Measurements from ENCODE around the gene EIF4B.
"Not testable (repeated sequence)": the region's sequence is repeated elsewhere in the genome, so short reads cannot be mapped to it uniquely, and the experiment has no call there.

Gene EIF4B

DNA sequence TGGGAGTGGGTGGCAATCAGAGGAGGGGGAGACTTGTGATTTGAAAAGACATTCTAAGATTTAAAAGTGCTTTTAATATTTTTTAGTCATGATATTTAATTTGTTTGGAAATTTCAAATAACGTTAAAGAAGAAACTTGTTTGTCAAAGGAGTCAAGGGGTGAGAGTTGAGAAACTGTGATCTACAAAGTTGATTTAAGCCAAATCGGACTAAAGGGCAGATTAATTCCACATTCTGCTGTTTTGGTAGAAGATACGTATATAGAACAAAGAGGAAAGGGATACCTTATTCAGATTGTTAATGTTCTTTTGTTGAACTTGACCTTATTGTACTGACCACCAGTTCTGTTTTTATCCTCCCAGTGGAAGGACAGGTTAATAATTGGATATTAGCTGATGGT is 6.7 kb downstream of the EIF4B start:
- Histone ChIP-seq H3K36me3 (peaks cover 15% of the 10 kb centered on the region), H3K27me3 (no peaks in the 10 kb centered on the region), H3K27ac (no peak overlapping the region), H3K4me1 (ENCODE audit: control insufficient read depth in 1 of 2, insufficient read depth in 1 of 2, low read depth in 1 of 2, low read length in 1 of 2) (no peaks in the 10 kb centered on the region), H3K9me3 (no peaks in the 10 kb centered on the region), H3K4me3 (ENCODE audit: low read depth in 1 of 2, low read length in 1 of 2) (no peak overlapping the region)
- TF ChIP-seq, protein P1, sequence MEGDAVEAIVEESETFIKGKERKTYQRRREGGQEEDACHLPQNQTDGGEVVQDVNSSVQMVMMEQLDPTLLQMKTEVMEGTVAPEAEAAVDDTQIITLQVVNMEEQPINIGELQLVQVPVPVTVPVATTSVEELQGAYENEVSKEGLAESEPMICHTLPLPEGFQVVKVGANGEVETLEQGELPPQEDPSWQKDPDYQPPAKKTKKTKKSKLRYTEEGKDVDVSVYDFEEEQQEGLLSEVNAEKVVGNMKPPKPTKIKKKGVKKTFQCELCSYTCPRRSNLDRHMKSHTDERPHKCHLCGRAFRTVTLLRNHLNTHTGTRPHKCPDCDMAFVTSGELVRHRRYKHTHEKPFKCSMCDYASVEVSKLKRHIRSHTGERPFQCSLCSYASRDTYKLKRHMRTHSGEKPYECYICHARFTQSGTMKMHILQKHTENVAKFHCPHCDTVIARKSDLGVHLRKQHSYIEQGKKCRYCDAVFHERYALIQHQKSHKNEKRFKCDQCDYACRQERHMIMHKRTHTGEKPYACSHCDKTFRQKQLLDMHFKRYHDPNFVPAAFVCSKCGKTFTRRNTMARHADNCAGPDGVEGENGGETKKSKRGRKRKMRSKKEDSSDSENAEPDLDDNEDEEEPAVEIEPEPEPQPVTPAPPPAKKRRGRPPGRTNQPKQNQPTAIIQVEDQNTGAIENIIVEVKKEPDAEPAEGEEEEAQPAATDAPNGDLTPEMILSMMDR (IDR thresholded peaks at IDR 0.05): no peak

DNA sequence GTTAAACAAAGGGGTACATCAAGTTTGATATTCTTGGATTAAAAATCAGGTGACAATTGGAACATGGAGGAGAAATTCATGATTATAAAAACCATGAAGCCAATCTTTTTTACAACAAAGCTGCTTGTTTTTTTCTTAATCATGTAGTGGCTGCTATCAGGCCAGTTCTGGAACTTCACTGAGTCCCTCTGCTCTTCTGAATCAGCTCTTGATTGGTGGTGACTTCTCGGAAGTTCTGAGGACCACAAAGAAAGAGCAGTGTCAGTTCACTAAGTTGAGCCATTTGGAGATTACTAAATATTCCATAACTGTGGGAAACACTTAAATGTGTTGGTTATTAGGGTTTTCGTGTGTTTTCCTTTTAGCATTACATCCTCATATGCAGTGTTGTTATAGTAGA is 8.5 kb downstream of the EIF4B start:
- TF ChIP-seq, protein P1 (IDR thresholded peaks at IDR 0.05): no peak
- H3K27me3 ChIP-seq: no peaks in the 10 kb centered on the region
- H3K27ac ChIP-seq: no peak overlapping the region
- H3K36me3 ChIP-seq: peaks cover 32% of the 10 kb centered on the region
- no peaks in the 10 kb centered on the region for H3K4me1 ChIP-seq (ENCODE audit: control insufficient read depth in 1 of 2, insufficient read depth in 1 of 2, low read depth in 1 of 2, low read length in 1 of 2)
- no peak overlapping the region for H3K4me3 ChIP-seq (ENCODE audit: low read depth in 1 of 2, low read length in 1 of 2)
- H3K9me3 ChIP-seq: no peaks in the 10 kb centered on the region

DNA sequence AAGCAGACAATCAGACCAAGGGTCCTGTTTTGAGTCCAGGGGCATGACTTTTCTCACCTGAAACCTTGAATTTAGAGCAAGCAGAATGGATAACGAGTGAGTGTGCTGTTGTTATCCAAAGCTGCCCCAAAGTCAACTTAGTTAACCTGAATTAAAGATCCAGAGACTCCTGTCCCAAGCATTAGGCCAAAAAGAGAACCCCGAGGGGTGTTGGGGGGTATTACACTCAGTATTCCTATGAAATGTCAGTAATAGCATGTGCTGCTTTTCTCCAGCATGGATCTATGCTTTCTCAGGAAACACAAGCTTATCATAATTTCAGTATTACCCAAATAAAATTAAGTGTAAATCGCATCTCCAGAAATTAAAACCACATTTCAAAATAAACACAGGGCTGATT is 19.0 kb downstream of the EIF4B start:
- no peaks in the 10 kb centered on the region for H3K4me1 ChIP-seq (ENCODE audit: control insufficient read depth in 1 of 2, insufficient read depth in 1 of 2, low read depth in 1 of 2, low read length in 1 of 2)
- H3K9me3 ChIP-seq: no peaks in the 10 kb centered on the region
- H3K4me3 ChIP-seq (ENCODE audit: low read depth in 1 of 2, low read length in 1 of 2): no peak overlapping the region
- no peaks in the 10 kb centered on the region for H3K27me3 ChIP-seq
- H3K36me3 ChIP-seq: peaks cover 94% of the 10 kb centered on the region
- H3K27ac ChIP-seq: no peak overlapping the region
- TF ChIP-seq, protein P1 (IDR thresholded peaks at IDR 0.05): no peak

DNA sequence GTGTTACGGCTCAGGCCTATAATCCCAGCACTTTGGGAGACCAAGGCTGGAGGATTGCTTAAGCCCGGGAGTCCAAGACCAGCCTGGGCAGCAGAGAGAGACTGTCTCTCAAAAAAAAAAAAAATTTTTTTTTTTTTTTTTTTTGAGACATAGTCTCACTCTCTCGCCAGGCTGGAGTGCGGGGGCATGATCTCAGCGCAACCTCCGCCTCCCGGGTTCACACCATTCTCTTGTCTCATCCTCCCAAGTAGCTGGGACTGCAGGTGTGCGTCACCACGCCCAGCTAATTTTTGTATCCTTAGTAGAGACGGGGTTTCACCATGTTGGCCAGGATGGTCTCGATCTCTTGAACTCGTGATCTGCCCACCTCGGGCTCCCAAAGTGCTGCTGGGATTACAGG is 20.8 kb downstream of the EIF4B start:
- peaks cover 94% of the 10 kb centered on the region for H3K36me3 ChIP-seq
- not testable (repeated sequence) for H3K9me3 ChIP-seq; H3K4me1 ChIP-seq (ENCODE audit: control insufficient read depth in 1 of 2, insufficient read depth in 1 of 2, low read depth in 1 of 2, low read length in 1 of 2); H3K27me3 ChIP-seq; H3K27ac ChIP-seq; H3K4me3 ChIP-seq (ENCODE audit: low read depth in 1 of 2, low read length in 1 of 2)

DNA sequence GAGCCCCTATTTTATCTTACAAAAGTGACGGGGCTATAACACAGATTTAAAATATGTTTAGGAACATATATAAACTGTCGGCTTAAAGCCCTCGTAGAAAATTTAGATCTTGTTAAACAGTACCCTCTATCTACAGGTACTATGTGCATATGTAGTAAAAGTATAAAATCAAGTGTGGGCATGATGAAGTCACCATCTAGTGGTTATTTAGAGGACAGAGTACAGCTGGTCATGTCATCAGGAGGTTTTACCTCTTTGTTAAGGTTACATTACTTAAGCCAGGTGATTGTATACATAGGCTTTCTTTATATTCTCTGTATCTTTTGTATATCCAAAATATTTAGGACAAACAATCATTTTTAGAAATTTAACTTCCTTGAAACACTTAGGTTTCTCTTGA is 25.4 kb downstream of the EIF4B start:
- TF ChIP-seq, protein P1 (IDR thresholded peaks at IDR 0.05): no peak
- peaks cover 87% of the 10 kb centered on the region for H3K36me3 ChIP-seq
- peaks cover 6 to 10% of the 10 kb centered on the region in 2 experiments for H3K4me1 ChIP-seq (ENCODE audit: control insufficient read depth in 1 of 2, insufficient read depth in 1 of 2, low read depth in 1 of 2, low read length in 1 of 2)
- no peaks in the 10 kb centered on the region for H3K9me3 ChIP-seq
- no peak overlapping the region for H3K4me3 ChIP-seq (ENCODE audit: low read depth in 1 of 2, low read length in 1 of 2)
- H3K27ac ChIP-seq: no peak overlapping the region
- H3K27me3 ChIP-seq: no peaks in the 10 kb centered on the region

DNA sequence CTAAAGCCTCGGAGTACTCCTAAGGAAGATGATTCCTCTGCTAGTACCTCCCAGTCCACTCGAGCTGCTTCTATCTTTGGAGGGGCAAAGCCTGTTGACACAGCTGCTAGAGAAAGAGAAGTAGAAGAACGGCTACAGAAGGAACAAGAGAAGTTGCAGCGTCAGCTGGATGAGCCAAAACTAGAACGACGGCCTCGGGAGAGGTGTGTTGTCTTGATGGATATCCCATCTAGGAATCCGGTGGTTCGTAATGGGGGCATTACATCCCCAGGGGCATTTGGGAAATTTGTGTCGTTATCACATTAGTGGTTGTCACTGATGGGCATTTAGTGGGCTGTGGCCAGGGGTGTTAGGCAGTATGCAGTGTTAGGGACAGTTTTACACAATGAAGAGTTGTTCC is 27.6 kb downstream of the EIF4B start:
- Histone ChIP-seq H3K27ac (peak overlapping the region; percentile 10), H3K4me1 (ENCODE audit: control insufficient read depth in 1 of 2, insufficient read depth in 1 of 2, low read depth in 1 of 2, low read length in 1 of 2) (peaks cover 8 to 12% of the 10 kb centered on the region in 2 experiments), H3K36me3 (peaks cover 90% of the 10 kb centered on the region)
- H3K9me3 ChIP-seq; H3K27me3 ChIP-seq; H3K4me3 ChIP-seq (ENCODE audit: low read depth in 1 of 2, low read length in 1 of 2): not testable (repeated sequence)

DNA sequence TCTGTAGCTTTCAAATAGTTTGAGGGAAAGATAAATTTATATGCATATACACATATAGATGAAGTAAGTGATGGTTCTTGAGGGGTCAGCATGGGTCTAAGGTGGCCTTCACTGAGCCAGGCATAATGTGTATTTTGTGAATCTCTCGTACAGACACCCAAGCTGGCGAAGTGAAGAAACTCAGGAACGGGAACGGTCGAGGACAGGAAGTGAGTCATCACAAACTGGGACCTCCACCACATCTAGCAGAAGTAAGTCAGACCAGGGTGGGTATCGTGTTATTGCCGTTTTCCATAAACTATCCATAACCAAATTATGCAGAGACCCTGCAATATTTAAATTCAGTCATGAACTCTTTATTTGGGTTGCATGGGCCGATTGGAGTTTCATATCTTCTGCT is 28.2 kb downstream of the EIF4B start:
- peak overlapping the region; percentile 10 for H3K27ac ChIP-seq
- no peak overlapping the region for H3K4me3 ChIP-seq (ENCODE audit: low read depth in 1 of 2, low read length in 1 of 2)

More for the DNA sequence above, 28.2 kb downstream of the EIF4B start:
- peaks cover 10 to 17% of the 10 kb centered on the region in 2 experiments for H3K4me1 ChIP-seq (ENCODE audit: control insufficient read depth in 1 of 2, insufficient read depth in 1 of 2, low read depth in 1 of 2, low read length in 1 of 2)
- no peaks in the 10 kb centered on the region for H3K9me3 ChIP-seq
- TF ChIP-seq, protein P1 (IDR thresholded peaks at IDR 0.05): no peak
- no peaks in the 10 kb centered on the region for H3K27me3 ChIP-seq
- H3K36me3 ChIP-seq: peaks cover 91% of the 10 kb centered on the region
